Measurements from ENCODE around the gene CFI. TPM values are rescaled to one million over a fixed set of nuclear protein-coding genes. Genes with fewer than 3 reads are reported as not detected.

Gene CFI
- polyA plus RNA-seq, 3 donors, result not detected

GRCh38 chr4:109746728-109747127, 55.1 kb downstream of the CFI start:
- Mint-ChIP-seq H3K27me3 (ENCODE audit: low read depth in 3 of 3) (peaks cover 0 to 10% (median 1%) of the 10 kb centered on the region in 3 donors), H3K4me3 (no peak overlapping the region), H3K36me3 (no peaks in the 10 kb centered on the region), H3K4me1 (no peaks in the 10 kb centered on the region), H3K27ac (no peak overlapping the region), H3K9me3 (no peaks in the 10 kb centered on the region)
- DNase-seq, result no peak
- no peaks in the 10 kb centered on the region for H3K36me3 ChIP-seq (replicated peaks in 1 of 2; ENCODE audit: control insufficient read depth in 1 of 2, insufficient read depth in 2 of 2, low read length in 2 of 2)
- H3K9me3 ChIP-seq (replicated peaks in 1 of 2; ENCODE audit: control insufficient read depth in 1 of 2, insufficient read depth in 1 of 2, low read length in 2 of 2), result no peaks in the 10 kb centered on the region
- no peak overlapping the region for H3K4me2 ChIP-seq (replicated peaks; ENCODE audit: extremely low read depth, low read length, poor library complexity, severe bottlenecking)
- H3K27me3 ChIP-seq (ENCODE audit: control insufficient read depth in 2 of 2, insufficient read depth in 2 of 2, low read length in 2 of 2), result no peaks in the 10 kb centered on the region
- intact Hi-C loops (cut with micrococcal nuclease), result no loop called here
- TF ChIP-seq CTCF (IDR thresholded peaks at IDR 0.05), result no peak
- no peak overlapping the region for H3K9ac ChIP-seq (ENCODE audit: insufficient read depth, low read length, poor library complexity, severe bottlenecking)
- no peak overlapping the region for H3K4me3 ChIP-seq (replicated peaks in 1 of 3; ENCODE audit: low read depth in 2 of 3, low read length in 3 of 3)
- no peaks in the 10 kb centered on the region for H3K79me2 ChIP-seq (ENCODE audit: insufficient read depth, low read length)
- H4K20me1 ChIP-seq (ENCODE audit: insufficient read depth, low read length), result no peaks in the 10 kb centered on the region
- WGBS (ENCODE audit: insufficient coverage), result no CpG with 5 or more reads among the region's 2 CpGs
- no peaks in the 10 kb centered on the region for H3K4me1 ChIP-seq (ENCODE audit: control insufficient read depth in 1 of 2, insufficient read depth in 2 of 2, low read length in 2 of 2)
- H2AFZ ChIP-seq (ENCODE audit: insufficient read depth, low read depth, low read length, poor library complexity, severe bottlenecking), result no peak overlapping the region
- H3K27ac ChIP-seq (ENCODE audit: low read depth in 1 of 2, low read length in 2 of 2), result no peak overlapping the region

GRCh38 chr4:109745830-109746229, 56.0 kb downstream of the CFI start:
- H3K4me3 Mint-ChIP-seq, result no peak overlapping the region

More at GRCh38 chr4:109745830-109746229, 56.0 kb downstream of the CFI start:
- Mint-ChIP-seq H3K4me1 (no peaks in the 10 kb centered on the region), H3K36me3 (no peaks in the 10 kb centered on the region), H3K27me3 (ENCODE audit: low read depth in 3 of 3) (peaks cover 0 to 10% (median 1%) of the 10 kb centered on the region in 3 donors), H3K27ac (no peak overlapping the region), H3K9me3 (no peaks in the 10 kb centered on the region)
- Histone ChIP-seq H3K4me3 (replicated peaks in 1 of 3; ENCODE audit: low read depth in 2 of 3, low read length in 3 of 3) (no peak overlapping the region), H3K9me3 (replicated peaks in 1 of 2; ENCODE audit: control insufficient read depth in 1 of 2, insufficient read depth in 1 of 2, low read length in 2 of 2) (no peaks in the 10 kb centered on the region), H3K4me1 (ENCODE audit: control insufficient read depth in 1 of 2, insufficient read depth in 2 of 2, low read length in 2 of 2) (no peaks in the 10 kb centered on the region), H3K27me3 (ENCODE audit: control insufficient read depth in 2 of 2, insufficient read depth in 2 of 2, low read length in 2 of 2) (no peaks in the 10 kb centered on the region), H3K27ac (ENCODE audit: low read depth in 1 of 2, low read length in 2 of 2) (no peak overlapping the region), H3K79me2 (ENCODE audit: insufficient read depth, low read length) (no peaks in the 10 kb centered on the region), H3K4me2 (replicated peaks; ENCODE audit: extremely low read depth, low read length, poor library complexity, severe bottlenecking) (no peak overlapping the region), H4K20me1 (ENCODE audit: insufficient read depth, low read length) (no peaks in the 10 kb centered on the region), H3K9ac (ENCODE audit: insufficient read depth, low read length, poor library complexity, severe bottlenecking) (no peak overlapping the region), H3K36me3 (replicated peaks in 1 of 2; ENCODE audit: control insufficient read depth in 1 of 2, insufficient read depth in 2 of 2, low read length in 2 of 2) (no peaks in the 10 kb centered on the region), H2AFZ (ENCODE audit: insufficient read depth, low read depth, low read length, poor library complexity, severe bottlenecking) (no peak overlapping the region)
- intact Hi-C loops (cut with micrococcal nuclease), result no loop called here
- DNase-seq, result no peak
- TF ChIP-seq CTCF (IDR thresholded peaks at IDR 0.05), result no peak

Data from CD14-positive monocyte (primary cell).